Measurements from ENCODE around the gene TBC1D10A. TPM values are rescaled to one million over a fixed set of nuclear protein-coding genes. Genes with fewer than 3 reads are reported as not detected.
A peak's percentile ranks its signal among the peaks of the same experiment; 100 is the strongest.

TBC1D10A gene
- polyA plus RNA-seq, 4 donors, result 8.5 to 16.3 (median 14.4) TPM

DNA sequence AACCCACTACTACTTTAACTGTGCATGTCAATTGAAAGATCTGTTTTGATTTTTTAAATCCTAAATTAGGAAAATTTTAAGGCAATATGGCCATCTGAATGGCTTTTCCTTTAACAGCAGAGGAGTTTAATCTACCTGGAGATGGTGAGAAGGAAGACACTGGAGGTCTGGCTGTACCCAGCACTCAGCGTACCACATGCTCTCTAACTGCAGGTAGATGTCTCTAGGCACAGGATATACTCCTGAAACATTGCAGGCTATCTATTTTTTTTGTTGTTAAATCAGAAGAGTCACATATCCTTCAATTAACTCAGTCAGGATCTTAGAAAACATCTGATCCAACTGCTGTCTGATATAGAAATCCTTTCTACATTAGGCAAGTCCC is 20.1 kb downstream of the TBC1D10A start:
- WGBS, 3 donors, result 57 to 93% (median 72%) methylated on average over 1 of the region's 1 CpG
- Histone ChIP-seq H3K36me3 (ENCODE audit: control insufficient read depth in 3 of 3, insufficient read depth in 2 of 3, low read depth in 1 of 3, low read length in 3 of 3) (peaks cover 0 to 43% (median 0%) of the 10 kb centered on the region in 3 donors), H3K4me1 (ENCODE audit: control insufficient read depth in 3 of 3, insufficient read depth in 2 of 3, low read depth in 1 of 3, low read length in 2 of 3) (peaks cover 5 to 52% (median 26%) of the 10 kb centered on the region in 3 donors), H3K4me3 (ENCODE audit: low read depth in 1 of 3, low read length in 3 of 3) (no peak overlapping the region), H3K27me3 (ENCODE audit: control insufficient read depth in 3 of 3, insufficient read depth in 3 of 3, low read length in 3 of 3) (no peaks in the 10 kb centered on the region), H3K9me3 (ENCODE audit: control insufficient read depth in 2 of 2, insufficient read depth in 1 of 2, low read depth in 1 of 2, low read length in 1 of 2) (no peaks in the 10 kb centered on the region), H3K27ac (ENCODE audit: low read depth in 1 of 3, low read length in 2 of 3) (peak overlapping the region in 2 of 3 donors; percentile 32 to 74)
- no peak for FAIRE-seq
- no peak for DNase-seq

DNA sequence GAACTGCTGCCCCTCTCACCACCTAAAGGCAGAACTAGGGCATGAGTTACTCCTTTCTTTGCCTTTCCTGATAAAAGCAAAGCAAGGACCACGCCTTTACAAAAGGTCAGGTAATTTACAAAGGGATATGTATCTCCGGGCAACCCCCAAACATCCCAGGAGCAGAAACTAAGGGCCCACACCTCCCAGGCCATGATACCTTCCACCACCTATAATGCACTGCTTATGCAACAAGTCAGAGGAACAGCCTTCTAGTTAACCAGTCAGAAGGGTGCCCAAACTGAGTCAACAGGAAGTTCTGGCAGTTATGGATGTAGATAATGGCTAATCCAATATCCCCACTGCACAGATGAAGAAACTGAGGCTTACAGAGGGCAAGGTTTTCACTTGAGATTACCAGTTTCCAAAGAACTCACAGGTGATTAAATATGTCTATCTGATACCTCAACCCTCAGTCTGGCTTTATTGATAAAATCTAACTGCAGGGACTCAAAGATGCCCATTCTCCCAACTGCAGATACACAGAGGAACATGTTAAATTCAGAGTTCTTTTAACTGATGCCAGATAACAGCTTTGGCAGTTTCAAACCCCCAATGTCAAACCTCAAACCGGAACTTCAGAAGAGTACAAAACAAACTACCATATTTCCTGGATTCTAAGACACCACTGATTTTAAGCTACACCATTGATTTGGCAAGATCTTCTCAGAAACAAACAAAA is 20.7 kb downstream of the TBC1D10A start:
- Histone ChIP-seq H3K36me3 (ENCODE audit: control insufficient read depth in 3 of 3, insufficient read depth in 2 of 3, low read depth in 1 of 3, low read length in 3 of 3) (peaks cover 0 to 46% (median 0%) of the 10 kb centered on the region in 3 donors), H3K4me1 (ENCODE audit: control insufficient read depth in 3 of 3, insufficient read depth in 2 of 3, low read depth in 1 of 3, low read length in 2 of 3) (peaks cover 0 to 46% (median 21%) of the 10 kb centered on the region in 3 donors), H3K27ac (ENCODE audit: low read depth in 1 of 3, low read length in 2 of 3) (peak overlapping the region; percentile 39 to 75 (median 65)), H3K9me3 (ENCODE audit: control insufficient read depth in 2 of 2, insufficient read depth in 1 of 2, low read depth in 1 of 2, low read length in 1 of 2) (no peaks in the 10 kb centered on the region), H3K27me3 (ENCODE audit: control insufficient read depth in 3 of 3, insufficient read depth in 3 of 3, low read length in 3 of 3) (no peaks in the 10 kb centered on the region), H3K4me3 (ENCODE audit: low read depth in 1 of 3, low read length in 3 of 3) (peak overlapping the region in 1 of 3 donors; percentile 18)
- peak; percentile 50 to 58 for DNase-seq
- FAIRE-seq, result no peak
- WGBS, 3 donors, result 26 to 35% (median 31%) methylated on average over 3 of the region's 3 CpGs

DNA sequence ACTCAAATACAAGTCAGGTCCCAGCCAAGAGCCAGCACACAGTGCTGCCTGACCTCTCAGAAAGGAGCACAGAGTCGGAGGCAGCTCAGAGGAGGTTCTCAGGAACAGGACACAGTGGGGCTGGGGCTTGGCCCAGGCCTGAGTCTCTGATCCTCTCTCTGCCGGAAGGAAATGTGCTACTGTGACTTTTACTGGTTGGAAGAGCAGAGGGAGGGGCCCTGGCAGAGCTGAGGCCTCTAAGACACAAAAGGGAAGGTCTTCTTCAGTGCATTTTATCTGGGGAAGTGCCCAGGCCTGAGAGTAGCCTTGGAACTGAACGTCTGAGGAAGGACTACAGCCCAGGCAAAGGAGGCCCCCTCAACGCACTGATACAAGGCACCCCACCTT is 21.2 kb downstream of the TBC1D10A start:
- Histone ChIP-seq H3K9me3 (ENCODE audit: control insufficient read depth in 2 of 2, insufficient read depth in 1 of 2, low read depth in 1 of 2, low read length in 1 of 2) (no peaks in the 10 kb centered on the region), H3K4me3 (ENCODE audit: low read depth in 1 of 3, low read length in 3 of 3) (peak overlapping the region in 1 of 3 donors; percentile 18), H3K27ac (ENCODE audit: low read depth in 1 of 3, low read length in 2 of 3) (peak overlapping the region; percentile 39 to 75 (median 65)), H3K27me3 (ENCODE audit: control insufficient read depth in 3 of 3, insufficient read depth in 3 of 3, low read length in 3 of 3) (no peaks in the 10 kb centered on the region), H3K36me3 (ENCODE audit: control insufficient read depth in 3 of 3, insufficient read depth in 2 of 3, low read depth in 1 of 3, low read length in 3 of 3) (peaks cover 0 to 50% (median 0%) of the 10 kb centered on the region in 3 donors), H3K4me1 (ENCODE audit: control insufficient read depth in 3 of 3, insufficient read depth in 2 of 3, low read depth in 1 of 3, low read length in 2 of 3) (peaks cover 0 to 42% (median 20%) of the 10 kb centered on the region in 3 donors)
- WGBS, 3 donors, result 9 to 28% (median 14%) methylated on average over 4 of the region's 4 CpGs
- DNase-seq, result peak; percentile 46 to 66
- no peak for FAIRE-seq

DNA sequence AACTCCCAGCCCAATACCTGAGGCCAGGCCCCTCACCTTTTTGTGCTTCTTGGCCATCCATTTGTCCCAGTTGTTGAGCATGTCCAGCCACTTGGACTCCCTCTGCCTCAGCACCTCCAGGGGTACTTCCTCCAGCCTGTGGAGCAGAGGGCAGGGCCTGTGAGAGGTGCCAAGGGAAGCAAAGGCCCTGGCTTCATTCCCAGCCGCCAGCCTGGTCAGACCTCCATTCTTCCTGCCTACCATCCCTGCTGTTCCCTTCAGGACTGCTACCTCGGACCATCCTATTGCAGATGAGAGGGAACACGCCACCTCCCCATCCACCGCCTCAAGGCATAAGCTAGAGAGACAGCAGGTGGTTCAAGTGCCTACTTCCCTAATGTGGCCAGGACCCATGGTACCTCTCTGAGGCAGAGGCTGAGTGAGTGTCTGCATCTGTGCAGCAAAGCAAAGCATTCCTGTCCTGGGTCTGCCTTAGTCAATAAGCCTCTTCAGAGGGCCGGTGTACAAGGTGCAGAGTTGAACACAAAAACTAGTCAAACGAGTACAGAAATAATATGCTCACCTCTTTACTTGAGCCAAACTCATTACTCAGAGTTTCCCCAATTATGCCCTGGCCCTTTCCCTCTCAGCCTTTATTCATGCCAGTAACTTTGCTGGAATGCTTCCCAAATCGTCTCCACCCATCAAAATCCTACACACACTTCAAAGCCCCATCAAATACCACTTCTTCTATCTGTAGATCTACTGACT is 22.1 kb downstream of the TBC1D10A start:
- H3K4me3 ChIP-seq (ENCODE audit: low read depth in 1 of 3, low read length in 3 of 3), result no peak overlapping the region
- H3K4me1 ChIP-seq (ENCODE audit: control insufficient read depth in 3 of 3, insufficient read depth in 2 of 3, low read depth in 1 of 3, low read length in 2 of 3), result peaks cover 0 to 37% (median 14%) of the 10 kb centered on the region in 3 donors
- no peaks in the 10 kb centered on the region for H3K9me3 ChIP-seq (ENCODE audit: control insufficient read depth in 2 of 2, insufficient read depth in 1 of 2, low read depth in 1 of 2, low read length in 1 of 2)
- 38 to 54% (median 49%) methylated on average over 7 of the region's 7 CpGs for WGBS, 3 donors
- DNase-seq (no peak), FAIRE-seq (no peak)
- H3K27me3 ChIP-seq (ENCODE audit: control insufficient read depth in 3 of 3, insufficient read depth in 3 of 3, low read length in 3 of 3), result no peaks in the 10 kb centered on the region
- H3K27ac ChIP-seq (ENCODE audit: low read depth in 1 of 3, low read length in 2 of 3), result peak overlapping the region in 1 of 3 donors; percentile 75
- H3K36me3 ChIP-seq (ENCODE audit: control insufficient read depth in 3 of 3, insufficient read depth in 2 of 3, low read depth in 1 of 3, low read length in 3 of 3), result peaks cover 0 to 53% (median 0%) of the 10 kb centered on the region in 3 donors

DNA sequence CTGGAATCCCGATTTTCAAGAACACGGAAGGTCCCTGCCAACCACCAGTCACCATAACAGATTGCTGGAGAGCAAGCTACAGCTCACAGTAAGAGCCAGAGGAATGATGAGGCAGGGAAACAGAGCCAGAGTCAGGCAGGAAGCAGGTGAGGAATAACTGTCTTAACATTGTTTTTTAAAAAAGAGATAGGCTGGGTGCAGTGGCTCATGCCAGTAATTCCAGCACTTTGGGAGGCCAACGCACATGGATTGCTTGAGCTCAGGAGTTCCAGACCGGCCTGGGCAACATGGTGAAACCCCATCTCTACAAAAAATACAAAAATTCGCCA is 24.0 kb downstream of the TBC1D10A start:
- no peaks in the 10 kb centered on the region for H3K27me3 ChIP-seq (ENCODE audit: control insufficient read depth in 3 of 3, insufficient read depth in 3 of 3, low read length in 3 of 3)
- no peaks in the 10 kb centered on the region for H3K9me3 ChIP-seq (ENCODE audit: control insufficient read depth in 2 of 2, insufficient read depth in 1 of 2, low read depth in 1 of 2, low read length in 1 of 2)
- H3K4me1 ChIP-seq (ENCODE audit: control insufficient read depth in 3 of 3, insufficient read depth in 2 of 3, low read depth in 1 of 3, low read length in 2 of 3), result peaks cover 0 to 37% (median 10%) of the 10 kb centered on the region in 3 donors
- no peak overlapping the region for H3K4me3 ChIP-seq (ENCODE audit: low read depth in 1 of 3, low read length in 3 of 3)
- WGBS, 3 donors, result 78 to 93% (median 87%) methylated on average over 5 of the region's 5 CpGs
- peaks cover 0 to 65% (median 3%) of the 10 kb centered on the region in 3 donors for H3K36me3 ChIP-seq (ENCODE audit: control insufficient read depth in 3 of 3, insufficient read depth in 2 of 3, low read depth in 1 of 3, low read length in 3 of 3)
- DNase-seq (no peak), FAIRE-seq (no peak)
- peak overlapping the region in 1 of 3 donors; percentile 75 for H3K27ac ChIP-seq (ENCODE audit: low read depth in 1 of 3, low read length in 2 of 3)

DNA sequence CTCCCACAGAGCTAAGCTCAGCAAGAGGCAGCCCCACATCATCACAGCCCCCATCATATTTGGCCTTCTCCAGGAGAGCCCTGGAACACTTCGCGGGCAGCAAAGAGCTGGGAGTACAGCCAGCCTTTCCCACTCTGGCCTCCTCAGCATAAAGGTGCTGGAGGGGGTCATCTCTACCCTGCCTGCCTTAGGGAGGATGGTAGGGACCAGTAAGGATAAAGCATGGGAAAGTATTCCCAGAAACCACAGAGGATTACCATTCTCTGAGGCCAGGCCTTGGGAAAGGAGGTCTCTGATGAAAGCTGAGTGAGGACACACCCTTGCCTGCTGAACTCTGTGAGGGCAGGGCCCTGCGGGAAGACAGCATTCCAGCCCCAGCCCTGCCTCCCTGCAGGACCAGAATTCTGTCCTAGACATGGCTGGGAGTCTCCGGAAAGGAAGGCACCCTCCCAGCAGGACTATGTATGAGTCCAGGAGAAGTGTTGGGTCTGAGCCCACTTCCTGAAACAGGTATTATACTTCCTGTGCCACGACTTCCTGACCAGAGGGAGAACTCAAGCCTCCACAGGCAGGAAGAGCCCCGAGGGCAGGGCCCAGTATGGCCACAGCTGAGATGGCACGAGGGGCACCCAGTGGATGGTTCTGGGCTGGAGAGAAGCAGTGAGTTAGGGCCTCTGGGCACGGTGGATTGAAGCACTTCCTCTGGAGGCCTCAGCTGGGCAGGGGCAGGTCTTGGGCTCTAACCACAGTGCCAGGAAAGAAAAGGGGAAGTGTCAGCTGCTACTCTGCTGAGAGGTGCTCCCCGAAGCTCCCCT is 24.5 kb downstream of the TBC1D10A start:
- FAIRE-seq (no peak), DNase-seq (peak; percentile 34 to 39)
- Histone ChIP-seq H3K36me3 (ENCODE audit: control insufficient read depth in 3 of 3, insufficient read depth in 2 of 3, low read depth in 1 of 3, low read length in 3 of 3) (peaks cover 2 to 71% (median 3%) of the 10 kb centered on the region in 3 donors), H3K9me3 (ENCODE audit: control insufficient read depth in 2 of 2, insufficient read depth in 1 of 2, low read depth in 1 of 2, low read length in 1 of 2) (no peaks in the 10 kb centered on the region), H3K27me3 (ENCODE audit: control insufficient read depth in 3 of 3, insufficient read depth in 3 of 3, low read length in 3 of 3) (no peaks in the 10 kb centered on the region), H3K27ac (ENCODE audit: low read depth in 1 of 3, low read length in 2 of 3) (peak overlapping the region in 2 of 3 donors; percentile 12 to 75), H3K4me1 (ENCODE audit: control insufficient read depth in 3 of 3, insufficient read depth in 2 of 3, low read depth in 1 of 3, low read length in 2 of 3) (peaks cover 0 to 34% (median 10%) of the 10 kb centered on the region in 3 donors), H3K4me3 (ENCODE audit: low read depth in 1 of 3, low read length in 3 of 3) (no peak overlapping the region)
- 46 to 61% (median 49%) methylated on average over 9 of the region's 9 CpGs for WGBS, 3 donors

DNA sequence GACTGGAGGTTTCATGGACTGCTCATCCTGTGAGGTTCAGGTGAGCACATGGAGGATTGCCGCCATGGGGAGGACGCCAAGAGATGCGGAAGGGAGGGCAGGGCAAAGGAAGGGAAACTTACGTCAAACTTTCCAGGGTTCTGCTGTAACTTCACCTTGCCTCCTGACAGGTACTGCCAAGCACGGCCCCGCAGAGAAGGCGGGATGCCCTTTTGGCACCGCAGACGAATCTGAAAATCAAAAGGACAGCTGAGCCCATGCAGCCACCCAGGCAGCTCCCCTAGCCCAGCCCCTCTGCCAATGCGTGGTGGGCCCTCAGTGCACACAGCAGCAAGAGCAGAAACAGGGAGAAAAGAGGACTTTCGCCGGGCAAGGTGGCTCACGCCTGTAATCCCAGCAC is 27.4 kb downstream of the TBC1D10A start:
- Histone ChIP-seq H3K4me1 (ENCODE audit: control insufficient read depth in 3 of 3, insufficient read depth in 2 of 3, low read depth in 1 of 3, low read length in 2 of 3) (peaks cover 0 to 9% (median 5%) of the 10 kb centered on the region in 3 donors), H3K9me3 (ENCODE audit: control insufficient read depth in 2 of 2, insufficient read depth in 1 of 2, low read depth in 1 of 2, low read length in 1 of 2) (no peaks in the 10 kb centered on the region), H3K27ac (ENCODE audit: low read depth in 1 of 3, low read length in 2 of 3) (no peak overlapping the region), H3K36me3 (ENCODE audit: control insufficient read depth in 3 of 3, insufficient read depth in 2 of 3, low read depth in 1 of 3, low read length in 3 of 3) (peaks cover 7 to 90% (median 10%) of the 10 kb centered on the region in 3 donors), H3K4me3 (ENCODE audit: low read depth in 1 of 3, low read length in 3 of 3) (no peak overlapping the region), H3K27me3 (ENCODE audit: control insufficient read depth in 3 of 3, insufficient read depth in 3 of 3, low read length in 3 of 3) (no peaks in the 10 kb centered on the region)
- DNase-seq (no peak), FAIRE-seq (no peak)
- 91 to 94% (median 93%) methylated on average over 13 of the region's 13 CpGs for WGBS, 3 donors
